Mesodermal cell (in vitro differentiated cells): ENCODE measurements around the gene FBXO34.
"Not testable (repeated sequence)": the region's sequence is repeated elsewhere in the genome, so short reads cannot be mapped to it uniquely, and the experiment has no call there.

ENCODE experiments used
- H3K27ac ChIP-seq: 2 replicates; pipeline ENCODE4 v1.7.0; 2013; ENCODE audit warnings: mild to moderate bottlenecking, low read depth, low read length, moderate library complexity; ENCODE audit not compliant: severe bottlenecking
- H3K36me3 ChIP-seq: 2 replicates; pipeline ENCODE4 v1.7.1; 2013; ENCODE audit warnings: mild to moderate bottlenecking, low read length, moderate library complexity; ENCODE audit not compliant: control insufficient read depth, insufficient read depth
- H3K4me1 ChIP-seq: one replicate; pipeline ENCODE4 v1.7.1; 2013; ENCODE audit warnings: mild to moderate bottlenecking, low read length; ENCODE audit not compliant: insufficient read depth, control insufficient read depth, poor library complexity, severe bottlenecking
- H3K4me3 ChIP-seq: 2 replicates; pipeline ENCODE4 v1.7.0; 2013; ENCODE audit warnings: low read length, control low read depth, mild to moderate bottlenecking; ENCODE audit not compliant: insufficient read depth, poor library complexity, severe bottlenecking; ENCODE audit errors: extremely low read depth
- H3K9me3 ChIP-seq: 2 replicates; pipeline ENCODE4 v1.7.1; 2013; ENCODE audit warnings: mild to moderate bottlenecking, low read length, moderate library complexity; ENCODE audit not compliant: control insufficient read depth
- WGBS, 2 experiments: methylation state at CpG; one replicate each; pipeline ENCODE4 v1.1.5; 2013; ENCODE audit warnings: missing lambda C conversion rate in 2 of 2; ENCODE audit not compliant: insufficient coverage in 2 of 2; 5-methylcytosine and 5-hydroxymethylcytosine counted together

FBXO34 gene

DNA sequence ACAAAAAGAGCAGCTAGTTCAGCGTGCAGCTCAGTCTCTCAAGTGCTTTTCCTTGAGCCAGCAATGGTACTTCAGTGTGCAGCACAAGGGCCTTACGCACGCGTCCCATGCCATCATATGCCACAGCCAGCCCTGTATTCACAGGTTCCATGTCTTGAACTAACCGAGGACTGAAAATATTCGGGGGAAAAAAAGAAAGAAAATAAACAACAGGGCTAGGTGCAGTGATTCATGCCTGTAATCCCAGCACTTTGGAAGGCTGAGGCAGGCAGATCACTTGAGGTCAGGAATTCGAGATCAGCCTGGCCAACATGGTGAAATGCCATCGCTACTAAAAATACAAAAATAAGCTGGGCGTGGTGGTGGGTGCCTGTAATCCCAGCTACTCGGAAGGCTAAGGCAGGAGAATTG is 111.8 kb downstream of the FBXO34 start:
- not testable (repeated sequence) for H3K9me3 ChIP-seq, H3K4me3 ChIP-seq
- Histone ChIP-seq H3K36me3 (peaks cover 55% of the 10 kb centered on the region), H3K27ac (peak overlapping the region; percentile 23), H3K4me1 (peaks cover 15% of the 10 kb centered on the region)
- WGBS, 2 experiments, result 89 to 95% methylated on average over 4 to 10 of the region's 10 CpGs

DNA sequence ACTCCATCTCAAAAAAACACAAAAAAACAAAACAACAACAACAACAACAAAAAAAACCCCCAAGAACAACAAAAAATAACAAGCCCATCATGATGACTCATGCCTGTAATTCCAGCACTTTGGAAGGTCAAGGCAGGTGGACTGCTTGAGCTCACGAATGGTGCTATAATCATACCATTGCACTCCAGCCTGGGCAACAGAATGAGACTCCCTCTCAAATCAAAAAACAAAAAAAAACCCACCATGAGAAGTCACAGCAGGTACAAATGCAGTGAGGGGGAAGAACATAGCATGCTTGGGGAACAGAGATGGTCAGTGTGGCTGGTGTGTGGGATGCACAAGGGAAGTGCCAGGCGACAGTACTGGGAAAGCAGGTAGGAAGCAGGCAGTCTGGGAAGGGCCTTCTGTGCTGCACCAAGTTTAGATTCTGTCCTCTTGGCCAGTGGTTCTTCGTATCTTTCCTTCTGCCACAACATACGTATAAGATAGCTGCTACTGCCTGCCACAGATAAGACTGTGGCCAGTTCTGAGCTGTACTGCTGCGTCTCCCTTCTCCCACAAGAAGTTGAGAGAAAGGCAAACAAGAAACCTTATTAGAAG is 112.4 kb downstream of the FBXO34 start:
- no peak overlapping the region for H3K4me3 ChIP-seq
- peaks cover 55% of the 10 kb centered on the region for H3K36me3 ChIP-seq
- WGBS, 2 experiments, result 100% methylated on average over 3 of the region's 5 CpGs
- no peaks in the 10 kb centered on the region for H3K9me3 ChIP-seq
- no peak overlapping the region for H3K27ac ChIP-seq
- peaks cover 15% of the 10 kb centered on the region for H3K4me1 ChIP-seq

- Histone ChIP-seq H3K4me1 (peaks cover 15% of the 10 kb centered on the region), H3K4me3 (no peak overlapping the region), H3K9me3 (no peaks in the 10 kb centered on the region), H3K27ac (no peak overlapping the region), H3K36me3 (peaks cover 57% of the 10 kb centered on the region)
- WGBS, 2 experiments, result 94 to 97% methylated on average over 3 of the region's 3 CpGs
Measured at GRCh38 chr14:55384536-55384935, 113.3 kb downstream of the FBXO34 start.

DNA sequence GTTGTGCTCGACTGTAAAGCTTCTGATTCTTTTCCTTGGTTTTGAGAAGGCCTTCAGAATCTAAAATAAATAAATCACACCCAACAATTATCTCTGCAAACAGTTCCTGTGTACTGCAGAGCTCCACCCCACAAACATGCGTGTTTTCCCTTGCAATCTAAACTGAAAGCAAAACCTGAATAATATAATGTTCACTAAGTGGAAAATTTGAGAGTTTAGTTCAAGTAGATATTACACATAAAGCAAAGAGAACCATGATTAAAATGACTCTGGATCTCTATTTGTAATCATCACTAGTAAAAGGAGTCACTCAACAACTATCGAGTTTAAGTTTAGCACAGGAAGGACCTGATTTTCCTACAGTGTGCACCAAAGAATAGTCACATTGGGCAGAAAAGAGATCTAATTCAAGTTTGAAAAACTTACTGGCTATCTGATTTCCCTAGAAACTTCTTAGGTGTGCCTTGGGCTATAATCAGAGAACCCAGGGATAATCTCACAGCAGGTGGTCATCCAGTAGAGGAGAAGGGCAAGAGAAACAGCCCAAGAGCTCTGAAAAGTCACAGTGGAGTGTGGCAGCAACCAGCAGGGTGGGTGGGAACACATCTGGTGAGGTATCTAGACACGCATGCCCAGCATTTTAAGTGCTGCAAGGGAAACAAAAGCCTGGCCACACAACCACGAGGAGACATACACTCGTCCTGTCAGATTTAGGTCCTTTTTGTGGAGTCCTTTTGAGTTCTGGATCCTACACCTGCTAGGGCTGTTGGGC is 115.0 kb downstream of the FBXO34 start:
- WGBS, 2 experiments, result 92 to 95% methylated on average over 5 of the region's 6 CpGs
- Histone ChIP-seq H3K4me3 (no peak overlapping the region), H3K27ac (no peak overlapping the region), H3K4me1 (peaks cover 11% of the 10 kb centered on the region), H3K9me3 (no peaks in the 10 kb centered on the region), H3K36me3 (peaks cover 43% of the 10 kb centered on the region)

DNA sequence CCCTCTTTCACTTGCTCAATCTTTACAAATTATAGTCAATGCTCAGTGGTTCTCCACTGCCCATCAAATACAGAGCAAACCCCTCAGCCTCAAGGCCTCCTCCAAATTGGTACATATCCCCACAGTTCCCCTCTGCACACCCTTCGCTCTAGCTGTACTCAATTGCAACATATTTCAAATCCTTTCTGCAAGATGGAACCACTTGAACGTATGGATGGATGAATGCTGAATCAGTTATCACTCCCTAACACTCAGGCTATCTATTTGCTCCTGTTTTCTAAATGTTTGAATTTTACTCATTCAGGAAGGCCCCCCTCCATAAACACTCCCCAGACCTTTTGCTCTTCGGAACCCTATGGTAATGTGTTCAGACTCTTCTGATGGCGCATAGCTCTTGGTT is 115.9 kb downstream of the FBXO34 start:
- Histone ChIP-seq H3K36me3 (peaks cover 35% of the 10 kb centered on the region), H3K4me1 (peaks cover 6% of the 10 kb centered on the region), H3K27ac (no peak overlapping the region), H3K4me3 (no peak overlapping the region), H3K9me3 (no peaks in the 10 kb centered on the region)
- 100% methylated on average over 3 to 4 of the region's 4 CpGs for WGBS, 2 experiments

- Histone ChIP-seq H3K27ac (no peak overlapping the region), H3K4me3 (no peak overlapping the region), H3K9me3 (no peaks in the 10 kb centered on the region)
Measured at GRCh38 chr14:55388160-55388559, 116.9 kb downstream of the FBXO34 start.

GRCh38 chr14:55389330-55389729 is 118.1 kb downstream of the FBXO34 start:
- Histone ChIP-seq H3K9me3 (no peaks in the 10 kb centered on the region), H3K36me3 (peaks cover 32% of the 10 kb centered on the region), H3K27ac (no peak overlapping the region), H3K4me1 (no peaks in the 10 kb centered on the region), H3K4me3 (no peak overlapping the region)
- WGBS, 2 experiments, result 90 to 100% methylated on average over 1 to 3 of the region's 4 CpGs

More at GRCh38 chr14:55388160-55388559, 116.9 kb downstream of the FBXO34 start:
- no peaks in the 10 kb centered on the region for H3K4me1 ChIP-seq
- H3K36me3 ChIP-seq, result peaks cover 33% of the 10 kb centered on the region

GRCh38 chr14:55398679-55399078 is 127.5 kb downstream of the FBXO34 start:
- no peak overlapping the region for H3K27ac ChIP-seq
- H3K36me3 ChIP-seq, result peaks cover 11% of the 10 kb centered on the region
- no peak overlapping the region for H3K4me3 ChIP-seq
- no peaks in the 10 kb centered on the region for H3K9me3 ChIP-seq
- WGBS, 2 experiments, result 88 to 100% methylated on average over 4 to 5 of the region's 5 CpGs
- H3K4me1 ChIP-seq, result no peaks in the 10 kb centered on the region

DNA sequence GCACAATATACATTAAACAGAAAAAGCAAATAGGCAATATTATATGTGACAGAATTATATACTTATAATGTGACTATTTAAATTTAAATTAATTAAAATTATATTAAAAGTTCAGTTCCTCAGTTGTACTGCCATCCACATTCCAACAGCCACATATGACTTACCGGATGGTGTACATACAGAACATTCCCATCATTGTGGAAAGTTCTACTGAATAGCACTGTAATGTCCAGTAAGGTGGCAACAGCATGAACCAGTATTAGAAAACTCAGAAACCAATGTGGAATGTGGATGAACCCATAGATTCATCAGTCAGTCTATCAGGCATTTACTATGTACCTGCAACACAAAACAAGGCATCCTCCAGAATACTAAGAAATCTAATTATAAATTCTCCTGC is 128.0 kb downstream of the FBXO34 start:
- H3K27ac ChIP-seq, result no peak overlapping the region
- no peak overlapping the region for H3K4me3 ChIP-seq
- no peaks in the 10 kb centered on the region for H3K9me3 ChIP-seq
- no peaks in the 10 kb centered on the region for H3K4me1 ChIP-seq
- no CpG with 5 or more reads among the region's 1 CpG for WGBS, 2 experiments
- H3K36me3 ChIP-seq, result peaks cover 11% of the 10 kb centered on the region

DNA sequence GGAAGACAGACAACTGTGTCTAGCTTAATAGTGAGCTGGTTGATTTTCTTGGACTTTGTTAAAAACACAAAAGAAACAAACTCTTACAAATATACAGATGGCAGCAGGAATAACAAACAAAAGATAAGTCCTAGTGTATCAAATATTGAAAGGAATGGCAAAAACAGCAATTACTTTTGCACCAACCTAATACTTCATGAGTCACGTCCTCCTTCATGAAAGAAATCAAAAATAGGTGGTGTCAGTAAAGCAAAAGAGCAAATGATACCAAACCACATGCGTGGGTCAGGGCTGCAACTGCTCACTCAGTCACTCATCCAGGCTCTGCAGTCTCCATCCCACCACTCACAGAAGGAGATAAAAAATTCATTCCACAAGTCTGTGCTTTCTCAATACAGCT is 128.6 kb downstream of the FBXO34 start:
- Histone ChIP-seq H3K4me3 (no peak overlapping the region), H3K36me3 (peaks cover 8% of the 10 kb centered on the region), H3K27ac (no peak overlapping the region), H3K4me1 (no peaks in the 10 kb centered on the region), H3K9me3 (no peaks in the 10 kb centered on the region)
- WGBS, 2 experiments, result no CpG with 5 or more reads among the region's 2 CpGs

DNA sequence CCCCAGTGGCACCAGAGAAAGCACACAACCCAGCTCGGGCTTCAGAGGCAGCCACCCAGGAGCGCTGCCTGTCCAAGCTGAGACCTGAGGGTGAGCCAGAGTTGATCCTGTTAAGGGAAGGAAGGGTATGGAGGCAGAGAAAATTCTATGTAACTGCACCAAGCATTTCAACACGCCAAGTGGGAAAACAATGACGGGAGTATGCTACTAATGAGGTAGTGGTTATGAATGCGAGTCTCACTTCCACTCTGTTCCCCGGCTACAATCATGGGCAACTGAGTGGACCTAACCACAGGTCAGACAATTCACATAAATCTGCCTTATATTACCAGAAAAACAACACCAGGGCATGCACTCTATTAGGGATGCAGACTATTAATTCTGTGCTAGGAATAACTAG is 130.5 kb downstream of the FBXO34 start:
- Histone ChIP-seq H3K4me3 (no peak overlapping the region), H3K27ac (no peak overlapping the region), H3K36me3 (peaks cover 3% of the 10 kb centered on the region), H3K9me3 (no peaks in the 10 kb centered on the region), H3K4me1 (no peaks in the 10 kb centered on the region)
- 90 to 100% methylated on average over 2 to 6 of the region's 6 CpGs for WGBS, 2 experiments
